Measurements from ENCODE around the gene MAGEE1.

Gene MAGEE1

GRCh38 chrX:76427560-76428242, at the start of gene MAGEE1:
MAGEE1 (plus strand) TSS chrX:76427710; CDS start chrX:76427931, 221 bp downstream.
- peak within 1 kb of the TSS; percentile 56 to 59 for H3K4me3 ChIP-seq (replicated peaks in 1 of 2; ENCODE audit: low read depth in 2 of 2, low read length in 2 of 2)
- DNase-seq (ENCODE audit: low read depth in 2 of 2), result peak; percentile 58 to 64
- no peak for TF ChIP-seq CTCF (IDR thresholded peaks at IDR 0.05; ENCODE audit: low read depth, low read length)

- DNase-seq (ENCODE audit: low read depth in 2 of 2), result no peak
- no peak overlapping the region for H3K4me3 ChIP-seq (replicated peaks in 1 of 2; ENCODE audit: low read depth in 2 of 2, low read length in 2 of 2)
- no peak for TF ChIP-seq CTCF (IDR thresholded peaks at IDR 0.05; ENCODE audit: low read depth, low read length)
These were observed 28.5 kb upstream of the MAGEE1 start for GRCh38 chrX:76398970-76399369.

- no peak overlapping the region for H3K4me3 ChIP-seq (replicated peaks in 1 of 2; ENCODE audit: low read depth in 2 of 2, low read length in 2 of 2)
- no peak for TF ChIP-seq CTCF (IDR thresholded peaks at IDR 0.05; ENCODE audit: low read depth, low read length)
- DNase-seq (ENCODE audit: low read depth in 2 of 2), result no peak
These were observed 19.7 kb upstream of the MAGEE1 start for GRCh38 chrX:76407795-76408194.

- H3K4me3 ChIP-seq (replicated peaks in 1 of 2; ENCODE audit: low read depth in 2 of 2, low read length in 2 of 2), result no peak overlapping the region
- TF ChIP-seq CTCF (IDR thresholded peaks at IDR 0.05; ENCODE audit: low read depth, low read length), result no peak
- peak in 1 of 2 donors; percentile 0 for DNase-seq (ENCODE audit: low read depth in 2 of 2)
These were observed 7.3 kb upstream of the MAGEE1 start for GRCh38 chrX:76420237-76420636.

GRCh38 chrX:76428243-76429130, 977 bp downstream of the MAGEE1 start:
- DNase-seq (ENCODE audit: low read depth in 2 of 2), result no peak
- peak overlapping the region; percentile 56 to 59 for H3K4me3 ChIP-seq (replicated peaks in 1 of 2; ENCODE audit: low read depth in 2 of 2, low read length in 2 of 2)

GRCh38 chrX:76433219-76433618, 5.7 kb downstream of the MAGEE1 start:
- TF ChIP-seq CTCF (IDR thresholded peaks at IDR 0.05; ENCODE audit: low read depth, low read length), result no peak
- DNase-seq (ENCODE audit: low read depth in 2 of 2), result no peak
- no peak overlapping the region for H3K4me3 ChIP-seq (replicated peaks in 1 of 2; ENCODE audit: low read depth in 2 of 2, low read length in 2 of 2)

More at GRCh38 chrX:76428243-76429130, 977 bp downstream of the MAGEE1 start:
- TF ChIP-seq CTCF (IDR thresholded peaks at IDR 0.05; ENCODE audit: low read depth, low read length), result no peak
